Activated T-cell treated with anti-CD3 and anti-CD28 coated beads, Interleukin-2, amount 50 U/mL, for 4 hours (primary cell): ENCODE results near the gene TCF19. TPM values are rescaled to one million over a fixed set of nuclear protein-coding genes. Genes with fewer than 3 reads are reported as not detected.
"Not testable (repeated sequence)": the region's sequence is repeated elsewhere in the genome, so short reads cannot be mapped to it uniquely, and the experiment has no call there.

Experiments
- ATAC-seq, 2 donors: fragments of 200-7000 bp; cut with Tn5 transposase; one replicate each; pipeline ENCODE4 v1.10.0; 2021
- DNase-seq: peaks from one replicate; pipeline ENCODE4 v3.0.0-alpha.2; 2020
- H3K27me3 Mint-ChIP-seq: one replicate; pipeline ENCODE4 v1.8.0; 2021; ENCODE audit warnings: low read depth, mixed read lengths
- H3K36me3 Mint-ChIP-seq: one replicate; pipeline ENCODE4 v1.8.0; 2022; ENCODE audit warnings: mixed read lengths; ENCODE audit not compliant: insufficient read depth
- H3K4me1 Mint-ChIP-seq: one replicate; pipeline ENCODE4 v1.8.0; 2021; ENCODE audit warnings: low read depth, mixed read lengths
- H3K4me3 Mint-ChIP-seq: one replicate; pipeline ENCODE4 v1.8.0; 2021; ENCODE audit warnings: mild to moderate bottlenecking, moderate library complexity, mixed read lengths
- H3K9me3 Mint-ChIP-seq: one replicate; pipeline ENCODE4 v1.8.0; 2021; ENCODE audit warnings: mixed read lengths
- total RNA-seq, 3 donors: library from RNA; stranded (reverse); gene quantifications; one replicate each; pipeline ENCODE4 v1.2.1, GENCODE V29; 2021

The TCF19 gene
- total RNA-seq, 3 donors from 2014 or later = 28.8 to 31.1 (median 30.8) TPM

- Mint-ChIP-seq H3K4me3 (no peak overlapping the region), H3K9me3 (no peaks in the 10 kb centered on the region), H3K36me3 (no peaks in the 10 kb centered on the region), H3K27me3 (no peaks in the 10 kb centered on the region), H3K4me1 (peaks cover 19% of the 10 kb centered on the region)
- ATAC-seq (no peak), DNase-seq (no peak)
Measured at GRCh38 chr6:31174378-31174777, 16.0 kb downstream of the TCF19 start.

- no peak for DNase-seq
- no peaks in the 10 kb centered on the region for H3K9me3 Mint-ChIP-seq
- H3K36me3 Mint-ChIP-seq = no peaks in the 10 kb centered on the region
- ATAC-seq = no peak
- no peak overlapping the region for H3K4me3 Mint-ChIP-seq
- H3K27me3 Mint-ChIP-seq = no peaks in the 10 kb centered on the region
- H3K4me1 Mint-ChIP-seq = peaks cover 22% of the 10 kb centered on the region
Measured at GRCh38 chr6:31175971-31176370, 17.6 kb downstream of the TCF19 start.

- no peak for ATAC-seq
- H3K4me3 Mint-ChIP-seq = no peak overlapping the region
- H3K36me3 Mint-ChIP-seq = no peaks in the 10 kb centered on the region
- peaks cover 22% of the 10 kb centered on the region for H3K4me1 Mint-ChIP-seq
- no peaks in the 10 kb centered on the region for H3K27me3 Mint-ChIP-seq
- H3K9me3 Mint-ChIP-seq = no peaks in the 10 kb centered on the region
- DNase-seq = no peak
Measured at GRCh38 chr6:31178143-31179041, 20.0 kb downstream of the TCF19 start.

- no peaks in the 10 kb centered on the region for H3K9me3 Mint-ChIP-seq
Measured at GRCh38 chr6:31179042-31179386, 20.6 kb downstream of the TCF19 start.

GRCh38 chr6:31179896-31180295 lies 21.5 kb downstream of the TCF19 start:
- H3K27me3 Mint-ChIP-seq = no peaks in the 10 kb centered on the region
- H3K9me3 Mint-ChIP-seq = no peaks in the 10 kb centered on the region
- no peaks in the 10 kb centered on the region for H3K36me3 Mint-ChIP-seq
- DNase-seq (no peak), ATAC-seq (no peak)
- peak overlapping the region; percentile 87 for H3K4me3 Mint-ChIP-seq
- peaks cover 22% of the 10 kb centered on the region for H3K4me1 Mint-ChIP-seq

More at GRCh38 chr6:31179042-31179386, 20.6 kb downstream of the TCF19 start:
- ATAC-seq (no peak), DNase-seq (no peak)
- Mint-ChIP-seq H3K4me1 (peaks cover 22% of the 10 kb centered on the region), H3K4me3 (no peak overlapping the region), H3K27me3 (no peaks in the 10 kb centered on the region), H3K36me3 (no peaks in the 10 kb centered on the region)

- DNase-seq (peak; percentile 39), ATAC-seq (peak; percentile 93 to 98)
- peak overlapping the region; percentile 87 for H3K4me3 Mint-ChIP-seq
- no peaks in the 10 kb centered on the region for H3K36me3 Mint-ChIP-seq
- no peaks in the 10 kb centered on the region for H3K27me3 Mint-ChIP-seq
- no peaks in the 10 kb centered on the region for H3K9me3 Mint-ChIP-seq
- H3K4me1 Mint-ChIP-seq = peaks cover 22% of the 10 kb centered on the region
Measured at GRCh38 chr6:31180500-31180899, 22.1 kb downstream of the TCF19 start.

- H3K36me3 Mint-ChIP-seq, H3K27me3 Mint-ChIP-seq, ATAC-seq, DNase-seq, H3K4me3 Mint-ChIP-seq, H3K9me3 Mint-ChIP-seq: not testable (repeated sequence)
- H3K4me1 Mint-ChIP-seq = peaks cover 12% of the 10 kb centered on the region
Measured at GRCh38 chr6:31183287-31183686, 24.9 kb downstream of the TCF19 start.

GRCh38 chr6:31183859-31184258 lies 25.5 kb downstream of the TCF19 start:
- ATAC-seq, H3K27me3 Mint-ChIP-seq, H3K36me3 Mint-ChIP-seq, H3K4me1 Mint-ChIP-seq, H3K4me3 Mint-ChIP-seq, H3K9me3 Mint-ChIP-seq, DNase-seq: not testable (repeated sequence)

- H3K4me3 Mint-ChIP-seq, H3K4me1 Mint-ChIP-seq, ATAC-seq, H3K9me3 Mint-ChIP-seq, DNase-seq, H3K27me3 Mint-ChIP-seq, H3K36me3 Mint-ChIP-seq: not testable (repeated sequence)
Measured at GRCh38 chr6:31185695-31186051, 27.3 kb downstream of the TCF19 start.

- no peaks in the 10 kb centered on the region for H3K36me3 Mint-ChIP-seq
- DNase-seq = no peak
- no peaks in the 10 kb centered on the region for H3K4me1 Mint-ChIP-seq
- H3K9me3 Mint-ChIP-seq = no peaks in the 10 kb centered on the region
- no peak for ATAC-seq
- H3K27me3 Mint-ChIP-seq = no peaks in the 10 kb centered on the region
- H3K4me3 Mint-ChIP-seq = no peak overlapping the region
Measured at GRCh38 chr6:31186052-31186734, 27.8 kb downstream of the TCF19 start.

- Mint-ChIP-seq H3K4me3 (no peak overlapping the region), H3K9me3 (no peaks in the 10 kb centered on the region), H3K27me3 (no peaks in the 10 kb centered on the region), H3K4me1 (peaks cover 1% of the 10 kb centered on the region), H3K36me3 (no peaks in the 10 kb centered on the region)
- ATAC-seq = no peak
- DNase-seq = no peak
Measured at GRCh38 chr6:31187780-31188194, 29.4 kb downstream of the TCF19 start.

GRCh38 chr6:31189223-31189622 lies 30.8 kb downstream of the TCF19 start:
- not testable (repeated sequence) for H3K27me3 Mint-ChIP-seq, H3K4me3 Mint-ChIP-seq, H3K4me1 Mint-ChIP-seq, ATAC-seq, H3K9me3 Mint-ChIP-seq, H3K36me3 Mint-ChIP-seq, DNase-seq

GRCh38 chr6:31190488-31190887 lies 32.1 kb downstream of the TCF19 start:
- DNase-seq (no peak), ATAC-seq (no peak)
- peaks cover 8% of the 10 kb centered on the region for H3K36me3 Mint-ChIP-seq
- no peaks in the 10 kb centered on the region for H3K27me3 Mint-ChIP-seq
- peaks cover 11% of the 10 kb centered on the region for H3K4me1 Mint-ChIP-seq
- no peaks in the 10 kb centered on the region for H3K9me3 Mint-ChIP-seq
- H3K4me3 Mint-ChIP-seq = no peak overlapping the region

GRCh38 chr6:31192431-31193105 lies 34.2 kb downstream of the TCF19 start:
- not testable (repeated sequence) for H3K27me3 Mint-ChIP-seq, H3K9me3 Mint-ChIP-seq, ATAC-seq, H3K4me3 Mint-ChIP-seq
- H3K4me1 Mint-ChIP-seq = peaks cover 26% of the 10 kb centered on the region
- peaks cover 10% of the 10 kb centered on the region for H3K36me3 Mint-ChIP-seq
- peak; percentile 42 for DNase-seq
